Hematopoietic multipotent progenitor cell treated with erythropoietin and hydrocortisone succinate and interleukin-3 and kit ligand, for 15 days (in vitro differentiated cells): Measurements from ENCODE around the gene P2RY10.
"Not testable (repeated sequence)": the region's sequence is repeated elsewhere in the genome, so short reads cannot be mapped to it uniquely, and the experiment has no call there.

Experiments
- DNase-seq: peaks from one replicate; pipeline ENCODE4 v3.0.0-alpha.2; 2015; ENCODE audit warnings: low spot score

The P2RY10 gene

GRCh38 chrX:78945186-78945912 is at the start of gene P2RY10:
TSS of gene P2RY10 (plus strand) at chrX:78945391. CDS start at chrX:78960521, 15,130 bp downstream.
- DNase-seq = no peak

- DNase-seq = no peak
These were observed 22.4 kb upstream of the P2RY10 start for GRCh38 chrX:78922754-78923153.

GRCh38 chrX:78923198-78924015 is 21.8 kb upstream of the P2RY10 start:
- DNase-seq = no peak

GRCh38 chrX:78931814-78932213 is 13.4 kb upstream of the P2RY10 start:
- DNase-seq = no peak

- no peak for DNase-seq
These were observed 10.3 kb upstream of the P2RY10 start for GRCh38 chrX:78934866-78935265.

- no peak for DNase-seq
These were observed 840 bp upstream of the P2RY10 start for GRCh38 chrX:78944351-78944750.

GRCh38 chrX:78946178-78946931 is 1.2 kb downstream of the P2RY10 start:
- no peak for DNase-seq

- no peak for DNase-seq
These were observed 5.0 kb downstream of the P2RY10 start for GRCh38 chrX:78950009-78950835.

- no peak for DNase-seq
These were observed 12.0 kb downstream of the P2RY10 start for GRCh38 chrX:78957049-78957767.

GRCh38 chrX:78957768-78958130 is 12.6 kb downstream of the P2RY10 start:
- DNase-seq = no peak

- no peak for DNase-seq
These were observed 13.4 kb downstream of the P2RY10 start for GRCh38 chrX:78958419-78959116.

- DNase-seq = no peak
These were observed 15.7 kb downstream of the P2RY10 start for GRCh38 chrX:78960888-78961287.

GRCh38 chrX:78964598-78964997 is 19.4 kb downstream of the P2RY10 start:
- DNase-seq = no peak

GRCh38 chrX:78979789-78980464 is 34.7 kb downstream of the P2RY10 start:
- no peak for DNase-seq

- DNase-seq = no peak
These were observed 44.2 kb downstream of the P2RY10 start for GRCh38 chrX:78989349-78989748.

GRCh38 chrX:78997870-78998558 is 52.8 kb downstream of the P2RY10 start:
- DNase-seq = no peak

GRCh38 chrX:79007540-79007939 is 62.3 kb downstream of the P2RY10 start:
- not testable (repeated sequence) for DNase-seq
